ENCODE measurements around the gene F11. TPM values are rescaled to one million over a fixed set of nuclear protein-coding genes. Genes with fewer than 3 reads are reported as not detected.
A peak's percentile ranks its signal among the peaks of the same experiment; 100 is the strongest.

F11 gene
- total RNA-seq, 1 donor from 2014 or later = not detected

DNA sequence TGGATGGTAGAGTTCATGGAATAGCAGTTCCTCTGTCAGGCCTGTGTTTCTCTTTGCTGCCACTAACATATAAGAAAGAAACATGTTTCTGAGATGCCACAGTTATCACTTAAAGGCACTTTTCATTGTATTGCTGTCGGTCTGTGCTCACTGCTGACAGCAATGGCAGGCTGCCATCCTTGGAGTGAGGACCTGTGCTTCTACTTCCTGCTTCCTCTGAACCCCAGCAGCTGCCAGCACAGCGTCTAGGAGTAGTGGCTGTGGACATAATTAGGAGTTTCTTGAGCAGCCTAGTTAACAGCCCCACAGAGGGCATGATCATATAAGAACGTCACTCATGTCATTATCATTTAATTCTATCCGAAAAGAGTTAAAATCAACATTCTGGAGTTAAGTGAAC is 30.5 kb downstream of the F11 start:
- Histone ChIP-seq H3K4me1 (no peaks in the 10 kb centered on the region), H3K79me2 (ENCODE audit: low read depth) (no peaks in the 10 kb centered on the region), H3K4me3 (no peak overlapping the region), H2AFZ (replicated peaks) (no peak overlapping the region), H3K36me3 (no peaks in the 10 kb centered on the region), H3K9ac (no peak overlapping the region), H3K27me3 (peaks cover 5% of the 10 kb centered on the region), H3F3A (ENCODE audit: low read depth) (peaks cover 6% of the 10 kb centered on the region), H3K4me2 (no peak overlapping the region), H4K20me1 (ENCODE audit: low read depth) (no peaks in the 10 kb centered on the region), H3K27ac (no peak overlapping the region), H3K9me3 (ENCODE audit: low read depth) (no peaks in the 10 kb centered on the region)
- TF ChIP-seq EZH2phosphoT487 (IDR thresholded peaks at IDR 0.05) = no peak
- no peak for TF ChIP-seq EZH2 (IDR thresholded peaks at IDR 0.05)
- no peak for TF ChIP-seq CTCF (IDR thresholded peaks at IDR 0.05)
- Mint-ChIP-seq H3K9me3 (no peaks in the 10 kb centered on the region), H3K4me3 (no peak overlapping the region), H3K4me1 (peaks cover 3% of the 10 kb centered on the region), H3K27me3 (ENCODE audit: insufficient read depth, low read depth) (peaks cover 4% of the 10 kb centered on the region), H3K36me3 (no peaks in the 10 kb centered on the region), H3K27ac (no peak overlapping the region)
- no peak for DNase-seq (ENCODE audit: low spot score)

GRCh38 chr4:186297013-186297645 is 31.1 kb downstream of the F11 start:
- Histone ChIP-seq H3K27ac (no peak overlapping the region), H3K36me3 (no peaks in the 10 kb centered on the region), H3K79me2 (ENCODE audit: low read depth) (no peaks in the 10 kb centered on the region), H3K9ac (no peak overlapping the region), H4K20me1 (ENCODE audit: low read depth) (no peaks in the 10 kb centered on the region), H3K27me3 (peaks cover 5% of the 10 kb centered on the region), H2AFZ (replicated peaks) (peak overlapping the region; percentile 79), H3K4me1 (no peaks in the 10 kb centered on the region), H3K4me2 (no peak overlapping the region), H3F3A (ENCODE audit: low read depth) (peaks cover 6% of the 10 kb centered on the region), H3K4me3 (no peak overlapping the region), H3K9me3 (ENCODE audit: low read depth) (no peaks in the 10 kb centered on the region)
- Mint-ChIP-seq H3K27me3 (ENCODE audit: insufficient read depth, low read depth) (peaks cover 4% of the 10 kb centered on the region), H3K9me3 (no peaks in the 10 kb centered on the region), H3K27ac (no peak overlapping the region), H3K4me3 (no peak overlapping the region), H3K36me3 (no peaks in the 10 kb centered on the region), H3K4me1 (peaks cover 3% of the 10 kb centered on the region)
- no peak for TF ChIP-seq EZH2 (IDR thresholded peaks at IDR 0.05)
- peak; percentile 83 for TF ChIP-seq CTCF (IDR thresholded peaks at IDR 0.05)
- peak; percentile 56 for DNase-seq (ENCODE audit: low spot score)

DNA sequence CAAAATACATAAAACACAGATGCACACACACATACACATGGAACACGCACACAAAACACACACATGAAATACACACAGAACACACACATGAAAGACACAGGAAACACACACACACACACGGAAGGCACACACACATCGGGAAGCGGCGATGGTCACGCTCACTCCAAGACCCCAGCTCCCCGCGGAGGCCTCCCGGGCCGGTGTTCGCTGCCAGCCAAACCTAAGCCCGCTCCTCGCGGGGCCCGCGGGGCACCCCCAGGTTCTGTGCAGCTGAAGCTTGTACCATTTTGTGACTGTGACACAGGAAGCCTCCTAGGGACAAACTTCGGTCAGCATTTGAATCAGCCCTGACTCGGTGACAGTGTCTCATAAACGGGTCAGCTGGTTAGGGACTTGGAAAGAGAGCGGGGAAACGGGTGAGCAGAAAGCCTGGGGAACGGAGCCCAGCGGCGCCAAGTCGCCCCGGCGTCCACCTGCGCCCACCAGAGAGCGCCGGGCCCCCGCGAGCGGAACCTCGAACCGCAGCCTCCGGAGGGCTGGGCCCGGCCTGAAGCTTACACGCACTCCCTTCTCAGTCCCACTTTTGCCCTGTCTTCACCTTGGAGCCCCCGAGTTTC is 32.1 kb downstream of the F11 start:
- peak; percentile 49 for DNase-seq (ENCODE audit: low spot score)
- Histone ChIP-seq H3K79me2 (ENCODE audit: low read depth) (no peaks in the 10 kb centered on the region), H3K4me3 (peak overlapping the region; percentile 15), H3K27me3 (peaks cover 5% of the 10 kb centered on the region), H3K27ac (no peak overlapping the region), H3K9ac (no peak overlapping the region), H3K4me2 (peak overlapping the region; percentile 52), H3F3A (ENCODE audit: low read depth) (peaks cover 6% of the 10 kb centered on the region), H2AFZ (replicated peaks) (peak overlapping the region; percentile 45), H3K9me3 (ENCODE audit: low read depth) (no peaks in the 10 kb centered on the region), H3K4me1 (no peaks in the 10 kb centered on the region), H3K36me3 (no peaks in the 10 kb centered on the region), H4K20me1 (ENCODE audit: low read depth) (no peaks in the 10 kb centered on the region)
- Mint-ChIP-seq H3K27me3 (ENCODE audit: insufficient read depth, low read depth) (peaks cover 4% of the 10 kb centered on the region), H3K27ac (no peak overlapping the region), H3K4me1 (peaks cover 3% of the 10 kb centered on the region), H3K9me3 (no peaks in the 10 kb centered on the region), H3K36me3 (no peaks in the 10 kb centered on the region), H3K4me3 (no peak overlapping the region)
- TF ChIP-seq CTCF (IDR thresholded peaks at IDR 0.05) = peak; percentile 38
- TF ChIP-seq EZH2phosphoT487 (IDR thresholded peaks at IDR 0.05) = no peak
- TF ChIP-seq EZH2 (IDR thresholded peaks at IDR 0.05) = no peak
